SK-N-MC (cell line): ENCODE data around the gene ESYT2.

Experiments
- EZH2 ChIP-seq: fragments of 200-600 bp; sonication (generic); IDR thresholded peaks from one replicate; pipeline ENCODE4 v1.6.1; 2017; ENCODE audit warnings: antibody characterized with exemption
- POLR2AphosphoS5 ChIP-seq: IDR thresholded peaks from 2 replicates; pipeline ENCODE4 v1.6.1; 2012; ENCODE audit warnings: mild to moderate bottlenecking, low read depth, low read length, borderline replicate concordance

- TF ChIP-seq POLR2AphosphoS5 (no peak), EZH2 (no peak)
These were observed 145.0 kb downstream of the ESYT2 start for GRCh38 chr7:158684329-158684728.
